GM23248 (cell line): ENCODE results near the gene SLC12A9.

Source experiments
- EZH2 ChIP-seq: fragments of 200-600 bp; sonication (generic); IDR thresholded peaks from 2 replicates; pipeline ENCODE4 v1.6.1; 2018; ENCODE audit warnings: antibody characterized with exemption, mild to moderate bottlenecking; ENCODE audit not compliant: insufficient read depth, poor library complexity, severe bottlenecking
- EZH2phosphoT487 ChIP-seq: fragments of 200-600 bp; sonication (generic); IDR thresholded peaks from 2 replicates; pipeline ENCODE4 v1.6.1; 2018; ENCODE audit warnings: antibody characterized with exemption, moderate library complexity, mild to moderate bottlenecking, low read depth; ENCODE audit not compliant: insufficient read depth

GRCh38 chr7:100866729-100867039 lies 14.2 kb downstream of the SLC12A9 start:
- TF ChIP-seq EZH2phosphoT487 (no peak), EZH2 (no peak)
